PC-3 (cell line): ENCODE measurements around the gene GFM1.

Source experiments
- CTCF ChIP-seq: fragments of 300-600 bp; sonication (generic); conservative IDR thresholded peaks from 2 replicates; pipeline ENCODE4 v1.5.1; 2017; ENCODE audit warnings: antibody characterized with exemption, low read depth, mild to moderate bottlenecking, low read length
- EZH2phosphoT487 ChIP-seq: fragments of 300-600 bp; sonication (generic); IDR thresholded peaks from 2 replicates; pipeline ENCODE4 v1.6.1; 2018; ENCODE audit warnings: mild to moderate bottlenecking, antibody characterized with exemption, low read length, borderline replicate concordance

DNA sequence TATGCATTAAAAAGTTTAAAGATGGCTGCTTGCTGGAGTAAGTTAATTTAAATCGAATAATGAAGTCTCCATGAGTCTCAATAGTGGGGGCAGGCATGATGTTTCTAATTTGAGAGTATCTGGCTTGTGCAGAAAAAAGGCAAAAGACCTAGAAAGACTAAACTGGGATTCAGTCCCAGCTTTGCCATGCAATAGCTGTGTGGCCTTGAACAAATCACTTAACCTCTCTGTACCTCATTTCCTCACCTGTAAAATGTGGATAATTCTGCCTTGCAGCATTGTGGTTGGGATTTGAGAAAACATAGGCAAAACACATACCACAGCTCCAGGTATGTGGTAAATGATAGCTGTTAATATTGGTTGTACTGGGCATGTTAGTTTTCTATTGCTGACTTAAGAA is 19.5 kb downstream of the GFM1 start:
- TF ChIP-seq CTCF = no peak
- no peak for TF ChIP-seq EZH2phosphoT487
